GM19043 (cell line): ENCODE results near the gene SEMA3B.
A peak's percentile ranks its signal among the peaks of the same experiment; 100 is the strongest.
"Not testable (repeated sequence)": the region's sequence is repeated elsewhere in the genome, so short reads cannot be mapped to it uniquely, and the experiment has no call there.

Experiments used
- ATAC-seq: cut with Tn5 transposase; IDR thresholded peaks from one replicate; pipeline ENCODE4 v1.9.1; 2021; ENCODE audit warnings: low read depth; ENCODE audit not compliant: unreplicated experiment

Gene SEMA3B

GRCh38 chr3:50270422-50271224, 1.7 kb downstream of the SEMA3B start:
- no peak for ATAC-seq

GRCh38 chr3:50271314-50271936, 2.5 kb downstream of the SEMA3B start:
- no peak for ATAC-seq

DNA sequence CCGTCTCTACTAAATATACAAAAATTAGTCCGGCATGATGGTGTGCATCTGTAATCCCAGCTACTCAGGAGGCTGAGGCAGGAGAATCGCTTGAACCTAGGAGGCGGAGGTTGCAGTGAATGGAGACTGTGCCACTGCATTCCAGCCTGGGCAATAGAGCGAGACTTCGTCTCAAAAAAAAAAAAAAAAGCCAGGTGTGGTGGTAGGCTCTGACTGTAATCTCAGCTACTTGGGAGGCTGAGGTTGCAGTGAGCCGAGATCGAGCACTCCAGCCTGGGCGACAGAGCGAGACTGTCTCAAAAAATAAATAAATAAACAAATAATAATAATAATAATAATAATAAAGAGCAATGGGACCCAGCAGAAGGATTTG, 3.6 kb downstream of the SEMA3B start:
- ATAC-seq = not testable (repeated sequence)

- peak; percentile 79 for ATAC-seq
Measured at GRCh38 chr3:50272911-50273688, 4.2 kb downstream of the SEMA3B start.

- ATAC-seq = no peak
Measured at GRCh38 chr3:50273689-50274065, 4.7 kb downstream of the SEMA3B start.

- ATAC-seq = no peak
Measured at GRCh38 chr3:50274371-50275104, 5.6 kb downstream of the SEMA3B start.

- no peak for ATAC-seq
Measured at GRCh38 chr3:50275141-50275995, 6.4 kb downstream of the SEMA3B start.

GRCh38 chr3:50275996-50276761, 7.2 kb downstream of the SEMA3B start:
- no peak for ATAC-seq

- no peak for ATAC-seq
Measured at GRCh38 chr3:50276762-50277101, 7.8 kb downstream of the SEMA3B start.

- ATAC-seq = no peak
Measured at GRCh38 chr3:50278123-50278879, 9.4 kb downstream of the SEMA3B start.

GRCh38 chr3:50278880-50279224, 9.9 kb downstream of the SEMA3B start, which contains the start of gene LSMEM2:
Gene LSMEM2, plus strand, starts transcription at chr3:50279087. Its CDS starts 27 bp downstream, at chr3:50279114.
- ATAC-seq = no peak

GRCh38 chr3:50279255-50280016, 10.5 kb downstream of the SEMA3B start:
- ATAC-seq = no peak

DNA sequence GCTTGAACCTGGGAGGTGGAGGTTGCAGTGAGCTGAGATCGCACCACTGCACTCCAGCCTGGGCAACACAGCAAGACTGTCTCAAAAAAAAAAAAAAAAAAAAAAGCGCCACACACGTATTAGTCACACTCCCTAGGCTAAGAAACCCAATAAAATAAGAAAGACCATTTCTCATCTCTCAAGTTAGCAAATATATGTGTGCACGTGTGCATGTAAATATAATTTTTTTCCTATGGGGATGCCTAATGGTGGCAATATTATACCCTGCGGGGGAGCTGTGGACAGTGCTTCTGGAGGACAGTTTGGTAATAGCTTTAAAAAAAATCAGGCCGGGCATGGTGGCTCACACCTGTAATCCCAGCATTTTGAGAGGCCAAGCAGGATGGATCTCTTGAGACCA, 15.2 kb downstream of the SEMA3B start:
- ATAC-seq = not testable (repeated sequence)

DNA sequence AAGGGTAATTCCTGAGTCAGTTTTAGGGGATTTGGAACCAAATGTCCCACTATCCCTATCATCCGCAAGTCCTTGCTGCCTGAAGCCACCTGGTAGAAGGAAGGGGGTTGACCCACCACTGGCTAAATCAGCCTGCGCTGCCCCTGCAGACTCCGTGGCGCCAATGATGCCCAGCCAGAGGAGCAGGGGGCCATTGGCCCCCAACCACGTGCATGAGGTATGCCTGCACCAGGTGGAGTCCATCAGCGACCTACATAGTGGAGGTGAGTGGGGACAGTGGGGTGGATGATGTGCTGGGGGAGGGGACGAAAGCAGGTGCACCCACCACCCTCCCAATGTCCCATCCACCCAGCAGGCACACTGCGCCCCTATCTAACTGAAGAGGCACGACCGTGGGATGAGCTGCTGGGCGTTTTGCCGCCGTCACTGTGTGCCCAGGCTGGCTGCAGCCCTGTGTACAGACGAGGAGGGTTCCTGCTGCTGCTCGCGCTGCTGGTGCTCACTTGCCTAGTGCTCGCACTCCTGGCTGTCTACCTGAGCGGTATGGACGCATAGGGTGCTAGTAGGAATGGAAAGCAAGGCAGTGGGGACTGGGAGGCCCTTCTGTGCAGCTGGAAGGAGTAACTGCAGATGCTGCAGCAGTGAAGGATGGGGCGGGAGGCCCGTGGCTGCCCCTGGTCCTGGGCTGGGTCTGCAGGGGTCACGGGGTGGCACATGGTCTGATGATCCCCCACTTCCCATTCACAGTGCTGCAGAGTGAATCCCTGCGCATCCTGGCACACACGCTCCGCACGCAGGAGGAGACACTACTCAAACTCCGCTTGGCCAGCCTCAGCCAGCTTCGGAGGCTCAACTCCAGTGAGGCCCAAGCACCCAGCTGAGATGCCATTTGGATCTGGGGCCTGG, 17.6 kb downstream of the SEMA3B start:
- ATAC-seq = no peak

DNA sequence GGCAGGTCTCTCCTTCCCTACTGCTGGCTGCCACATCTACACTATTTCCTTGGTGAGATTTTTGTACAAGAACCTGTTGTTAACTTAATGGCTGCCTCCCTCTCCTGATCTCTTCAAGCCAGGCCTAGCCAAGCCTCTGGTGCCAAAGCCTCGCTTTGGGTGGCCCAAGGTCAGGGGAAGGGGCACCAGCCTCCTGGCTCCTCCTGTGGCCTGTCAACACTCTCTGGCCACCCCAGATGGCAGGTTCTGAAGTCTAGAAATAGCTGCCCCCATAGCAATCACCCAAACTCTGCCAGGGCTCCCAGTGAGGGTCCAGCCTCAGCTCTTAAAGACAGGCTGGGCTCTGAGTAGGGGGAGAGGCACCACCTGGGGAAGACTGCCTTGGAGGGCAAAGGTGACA, 18.3 kb downstream of the SEMA3B start:
- ATAC-seq = no peak

DNA sequence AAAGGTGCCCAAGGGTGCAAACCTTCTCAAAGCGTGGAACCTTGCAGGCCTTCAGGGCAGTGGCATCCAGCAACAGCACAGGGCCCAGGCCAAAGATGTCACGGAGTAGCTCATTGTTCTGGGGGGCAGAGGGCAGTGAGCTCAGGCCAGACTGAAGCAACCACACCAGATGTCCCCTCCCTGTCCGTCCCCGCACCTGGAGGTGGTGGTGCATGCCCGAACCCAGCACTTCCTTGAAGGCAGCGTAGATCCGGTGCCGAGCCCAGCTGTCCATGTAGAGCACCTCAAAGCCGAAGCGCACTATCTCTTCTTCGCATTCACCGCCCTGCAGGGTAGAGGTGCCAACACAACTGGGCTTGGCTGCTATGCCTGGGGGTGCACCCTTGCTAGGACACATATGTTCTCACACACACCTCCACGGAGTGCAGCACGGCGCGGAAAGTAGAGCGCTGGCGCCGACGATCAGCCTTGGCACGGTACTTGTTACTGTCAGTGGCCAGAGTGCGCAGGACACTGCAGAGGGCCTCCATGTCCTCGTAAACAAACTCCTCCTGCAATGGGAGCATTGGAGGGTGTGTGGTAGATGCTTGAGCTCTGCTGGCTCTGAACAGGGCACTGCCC, 19.6 kb downstream of the SEMA3B start:
- no peak for ATAC-seq
